Activated T-cell treated with anti-CD3 and anti-CD28 coated beads, Interleukin-2, amount 50 U/mL, for 24 hours (primary cell): Measurements from ENCODE around the gene RGS7.
"Not testable (repeated sequence)": the region's sequence is repeated elsewhere in the genome, so short reads cannot be mapped to it uniquely, and the experiment has no call there.

ENCODE experiments used
- DNase-seq: peaks from one replicate; pipeline ENCODE4 v3.0.0-alpha.2; 2020
- H3K27ac Mint-ChIP-seq: 2 replicates; pipeline ENCODE4 v1.8.0; 2020; ENCODE audit warnings: mild to moderate bottlenecking, mixed read lengths
- H3K27me3 Mint-ChIP-seq: 2 replicates; pipeline ENCODE4 v1.8.0; 2020; ENCODE audit warnings: mixed read lengths
- H3K36me3 Mint-ChIP-seq: 2 replicates; pipeline ENCODE4 v1.8.0; 2020; ENCODE audit warnings: low read depth, mixed read lengths
- H3K4me1 Mint-ChIP-seq: 2 replicates; pipeline ENCODE4 v1.8.0; 2020; ENCODE audit warnings: low read depth, mixed read lengths
- H3K4me3 Mint-ChIP-seq: 2 replicates; pipeline ENCODE4 v1.8.0; 2020; ENCODE audit warnings: mild to moderate bottlenecking, moderate library complexity, mixed read lengths
- H3K9me3 Mint-ChIP-seq: 2 replicates; pipeline ENCODE4 v1.8.0; 2020; ENCODE audit warnings: mixed read lengths

RGS7 gene

DNA sequence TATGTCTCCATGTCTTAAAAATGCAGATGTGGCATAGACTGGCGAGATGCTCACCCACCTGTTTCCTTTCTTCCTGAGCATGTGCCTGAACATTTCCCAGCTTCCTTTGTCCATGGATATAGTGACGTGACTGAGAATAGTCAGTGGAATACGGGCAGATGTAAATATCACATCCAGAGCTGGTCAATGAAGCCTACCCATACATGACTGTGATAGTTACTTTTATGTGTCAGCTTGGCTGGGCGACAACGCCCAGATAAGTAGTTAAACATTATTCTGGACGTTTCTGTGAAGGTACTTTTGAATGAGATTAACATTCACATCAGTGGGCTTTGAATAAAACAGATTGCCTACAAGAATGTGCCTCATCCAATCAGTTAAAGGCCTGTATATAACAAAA is 135.7 kb downstream of the RGS7 start:
- Mint-ChIP-seq H3K9me3 (peaks cover 17% of the 10 kb centered on the region), H3K4me1 (no peaks in the 10 kb centered on the region), H3K27me3 (no peaks in the 10 kb centered on the region), H3K36me3 (no peaks in the 10 kb centered on the region), H3K4me3 (no peak overlapping the region), H3K27ac (no peak overlapping the region)
- DNase-seq = no peak

DNA sequence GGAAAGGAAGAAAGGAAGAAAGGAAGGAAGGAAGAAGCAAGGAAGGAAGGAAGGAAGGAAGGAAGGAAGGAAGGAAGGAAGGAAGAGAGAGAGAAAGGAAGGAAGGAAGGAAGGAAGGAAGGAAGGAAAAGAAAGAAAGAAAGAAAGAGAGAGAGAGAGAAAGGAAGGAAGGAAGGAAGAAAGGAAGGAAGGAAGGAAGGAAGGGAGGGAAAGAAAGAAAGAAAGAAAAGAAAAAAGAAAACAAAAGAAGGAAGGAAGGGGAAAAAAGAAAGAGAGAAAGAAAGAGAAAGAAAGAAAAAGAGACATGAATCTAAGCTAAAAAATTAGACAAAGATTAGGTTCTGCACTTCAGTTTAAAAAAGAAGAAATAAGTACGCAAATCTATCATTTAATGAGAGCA is 136.1 kb downstream of the RGS7 start:
- not testable (repeated sequence) for H3K36me3 Mint-ChIP-seq, H3K4me3 Mint-ChIP-seq, DNase-seq, H3K27ac Mint-ChIP-seq, H3K27me3 Mint-ChIP-seq, H3K4me1 Mint-ChIP-seq
- H3K9me3 Mint-ChIP-seq = peaks cover 15% of the 10 kb centered on the region

DNA sequence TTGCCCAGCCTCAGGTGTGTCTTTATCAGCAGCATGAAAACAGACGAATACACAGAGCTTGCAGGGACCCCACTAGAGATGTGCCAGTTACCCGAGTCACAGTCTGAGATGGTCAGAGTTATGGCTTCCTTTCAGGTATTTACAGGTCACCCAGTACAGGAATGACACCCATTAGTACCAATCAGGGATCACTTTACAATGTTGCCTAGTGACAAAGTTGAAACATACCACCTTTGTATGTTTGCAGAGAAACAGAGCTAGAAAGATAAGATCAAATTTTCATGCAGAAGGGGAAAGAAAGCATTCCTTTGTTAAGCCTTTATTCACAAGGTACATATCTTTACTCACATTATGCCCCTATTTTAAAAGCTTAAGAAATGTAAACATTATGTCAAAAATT is 137.6 kb downstream of the RGS7 start:
- DNase-seq = no peak
- Mint-ChIP-seq H3K9me3 (peaks cover 13% of the 10 kb centered on the region), H3K27me3 (no peaks in the 10 kb centered on the region), H3K36me3 (no peaks in the 10 kb centered on the region), H3K4me1 (no peaks in the 10 kb centered on the region), H3K4me3 (no peak overlapping the region), H3K27ac (no peak overlapping the region)

DNA sequence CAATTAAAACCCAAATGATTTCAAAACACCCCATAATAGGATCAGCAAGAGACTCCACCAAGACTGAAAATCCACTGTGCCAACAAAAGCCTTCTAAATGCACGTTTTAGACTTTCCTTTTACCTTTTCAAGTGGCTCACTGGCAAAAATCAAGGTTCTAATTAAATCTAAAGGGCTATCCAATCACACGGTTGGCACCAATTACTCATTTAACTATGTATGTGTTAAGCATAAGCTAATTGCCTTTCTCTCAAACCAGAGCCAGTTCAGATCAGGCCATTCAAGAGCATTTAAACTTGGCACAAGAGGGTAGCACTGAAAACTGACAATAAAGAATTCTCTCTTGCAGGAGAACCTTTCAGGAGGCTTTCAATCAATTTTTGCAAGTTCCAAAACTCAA is 139.5 kb downstream of the RGS7 start:
- Mint-ChIP-seq H3K36me3 (no peaks in the 10 kb centered on the region), H3K27ac (no peak overlapping the region), H3K27me3 (no peaks in the 10 kb centered on the region), H3K4me1 (no peaks in the 10 kb centered on the region), H3K4me3 (no peak overlapping the region), H3K9me3 (peaks cover 8% of the 10 kb centered on the region)
- no peak for DNase-seq

DNA sequence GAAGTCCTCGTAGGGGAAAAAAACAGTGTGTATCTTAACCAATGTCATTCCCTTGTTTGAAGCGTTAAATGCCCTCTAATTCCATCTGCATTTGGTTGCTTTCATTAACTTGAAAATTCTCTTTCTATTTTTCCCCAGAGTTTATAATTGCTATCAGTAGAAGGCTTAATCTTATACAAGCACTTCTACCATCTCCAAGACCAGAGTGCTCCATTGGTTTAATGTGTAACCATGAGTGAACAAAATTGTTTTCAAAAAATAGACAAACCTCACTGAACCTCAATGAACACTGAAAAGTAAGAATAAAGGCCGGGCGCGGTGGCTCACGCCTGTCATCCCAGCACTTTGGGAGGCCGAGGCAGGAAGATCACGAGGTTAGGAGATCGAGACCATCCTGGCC is 141.3 kb downstream of the RGS7 start:
- Mint-ChIP-seq H3K9me3 (peaks cover 8% of the 10 kb centered on the region), H3K27ac (no peak overlapping the region), H3K4me1 (no peaks in the 10 kb centered on the region), H3K36me3 (no peaks in the 10 kb centered on the region), H3K4me3 (no peak overlapping the region), H3K27me3 (no peaks in the 10 kb centered on the region)
- no peak for DNase-seq

DNA sequence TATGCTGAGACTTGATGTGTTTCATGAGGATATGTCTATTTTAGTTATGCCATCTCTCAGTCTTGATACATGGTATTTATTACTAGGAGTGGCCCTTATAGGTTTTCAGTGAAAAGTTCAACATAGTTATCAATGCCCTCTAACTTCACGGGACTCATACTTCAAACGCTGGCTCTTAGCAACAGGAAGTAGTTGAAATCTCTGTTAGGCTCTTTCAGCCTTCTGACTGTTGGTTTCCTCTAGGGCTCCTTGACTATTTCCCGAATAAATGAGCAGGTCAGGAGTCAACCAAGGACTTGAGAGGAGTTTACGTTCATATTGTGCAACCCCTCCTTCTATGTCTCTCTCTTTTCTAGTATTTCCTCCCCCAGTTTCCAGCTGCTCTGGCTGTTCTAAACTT is 141.8 kb downstream of the RGS7 start:
- no peak overlapping the region for H3K27ac Mint-ChIP-seq
- H3K4me3 Mint-ChIP-seq = no peak overlapping the region
- H3K36me3 Mint-ChIP-seq = no peaks in the 10 kb centered on the region
- H3K9me3 Mint-ChIP-seq = peaks cover 8% of the 10 kb centered on the region
- H3K4me1 Mint-ChIP-seq = no peaks in the 10 kb centered on the region
- no peak for DNase-seq
- no peaks in the 10 kb centered on the region for H3K27me3 Mint-ChIP-seq

DNA sequence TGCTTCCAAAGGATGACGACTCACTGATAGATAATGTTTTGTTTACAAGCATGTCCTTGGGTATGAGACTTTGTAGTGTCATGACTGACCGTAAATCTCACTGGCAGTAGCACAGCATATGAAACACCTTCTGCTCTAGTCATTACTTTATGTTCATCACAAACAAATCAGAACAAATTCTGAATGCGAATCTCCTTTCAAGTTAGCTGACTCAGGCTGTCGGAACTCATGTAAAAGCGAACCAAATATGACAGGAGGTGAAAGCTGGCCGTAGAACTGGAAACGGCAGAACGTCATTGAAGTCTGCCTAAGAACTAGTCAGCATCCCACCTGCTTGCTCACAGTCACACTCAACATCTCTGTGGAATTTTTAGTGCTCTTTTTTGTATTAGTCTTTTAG is 143.9 kb downstream of the RGS7 start:
- no peak for DNase-seq
- Mint-ChIP-seq H3K9me3 (peaks cover 5% of the 10 kb centered on the region), H3K4me1 (no peaks in the 10 kb centered on the region), H3K4me3 (no peak overlapping the region), H3K27ac (no peak overlapping the region), H3K27me3 (no peaks in the 10 kb centered on the region), H3K36me3 (no peaks in the 10 kb centered on the region)

DNA sequence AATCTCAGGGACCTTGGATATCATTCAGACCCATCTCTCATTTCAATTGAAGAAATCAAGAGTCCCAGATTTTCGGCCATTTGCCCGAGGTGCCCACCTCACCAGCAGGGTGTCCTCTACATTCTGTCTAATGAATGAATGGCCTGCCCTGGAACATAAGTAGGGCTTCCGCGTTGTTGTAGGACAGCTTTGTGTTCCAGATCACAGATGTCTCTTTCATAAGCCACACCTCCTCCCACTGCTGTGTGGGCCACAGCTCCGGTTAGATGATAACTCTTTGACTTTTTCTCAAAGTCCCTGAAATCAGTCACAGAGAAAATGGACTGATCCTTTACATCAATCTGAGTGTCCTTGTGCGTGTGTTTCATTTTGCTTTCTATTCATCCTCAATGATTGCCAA is 144.4 kb downstream of the RGS7 start:
- Mint-ChIP-seq H3K4me1 (no peaks in the 10 kb centered on the region), H3K27ac (no peak overlapping the region), H3K4me3 (no peak overlapping the region), H3K36me3 (no peaks in the 10 kb centered on the region), H3K27me3 (no peaks in the 10 kb centered on the region), H3K9me3 (peaks cover 5% of the 10 kb centered on the region)
- DNase-seq = no peak

DNA sequence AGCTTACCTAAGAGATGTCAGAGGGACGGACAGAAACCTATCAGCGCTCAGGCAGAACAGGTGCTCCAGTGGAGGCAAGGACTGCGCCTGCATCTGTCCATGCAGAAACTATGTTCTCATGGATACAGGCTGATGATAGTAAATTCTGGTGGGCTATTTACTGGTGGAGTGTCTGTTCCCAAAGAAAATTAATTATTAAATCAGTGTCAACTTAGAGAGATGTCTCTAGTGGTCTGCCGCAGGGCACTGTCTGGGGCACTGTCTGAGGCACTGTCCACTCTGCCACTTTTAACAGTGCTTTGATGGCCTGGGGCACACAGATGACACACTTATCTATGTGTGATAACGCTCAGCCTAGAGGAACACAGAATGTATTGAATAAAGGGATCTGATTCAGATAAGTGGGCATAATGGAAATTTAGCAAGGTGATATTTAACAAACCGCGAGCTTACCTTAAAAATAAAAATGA is 148.1 kb downstream of the RGS7 start:
- H3K36me3 Mint-ChIP-seq = no peaks in the 10 kb centered on the region
- H3K27me3 Mint-ChIP-seq = no peaks in the 10 kb centered on the region
- peaks cover 4% of the 10 kb centered on the region for H3K9me3 Mint-ChIP-seq
- H3K4me3 Mint-ChIP-seq = no peak overlapping the region
- H3K4me1 Mint-ChIP-seq = no peaks in the 10 kb centered on the region
- no peak overlapping the region for H3K27ac Mint-ChIP-seq
- no peak for DNase-seq

DNA sequence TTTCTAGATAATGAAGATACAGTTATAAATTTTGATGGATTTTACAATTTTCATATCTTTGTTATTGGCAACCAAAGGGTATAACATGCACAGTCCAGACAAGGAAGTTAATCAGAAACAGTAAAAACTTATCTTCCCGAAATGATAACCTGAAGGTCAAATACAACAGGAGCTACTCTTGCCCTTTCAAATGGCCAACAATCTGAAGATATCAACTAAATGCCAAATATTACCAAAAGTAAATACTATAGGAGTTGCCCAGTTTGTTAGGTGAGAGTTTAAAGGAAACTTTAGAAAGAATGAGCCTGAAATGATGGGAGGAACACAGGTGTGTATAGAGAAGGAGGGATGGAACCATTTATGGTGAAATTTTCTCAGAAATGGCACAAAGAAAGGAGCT is 153.2 kb downstream of the RGS7 start:
- DNase-seq = no peak
- Mint-ChIP-seq H3K9me3 (peaks cover 4% of the 10 kb centered on the region), H3K4me1 (no peaks in the 10 kb centered on the region), H3K27me3 (no peaks in the 10 kb centered on the region), H3K27ac (no peak overlapping the region), H3K4me3 (no peak overlapping the region), H3K36me3 (no peaks in the 10 kb centered on the region)

DNA sequence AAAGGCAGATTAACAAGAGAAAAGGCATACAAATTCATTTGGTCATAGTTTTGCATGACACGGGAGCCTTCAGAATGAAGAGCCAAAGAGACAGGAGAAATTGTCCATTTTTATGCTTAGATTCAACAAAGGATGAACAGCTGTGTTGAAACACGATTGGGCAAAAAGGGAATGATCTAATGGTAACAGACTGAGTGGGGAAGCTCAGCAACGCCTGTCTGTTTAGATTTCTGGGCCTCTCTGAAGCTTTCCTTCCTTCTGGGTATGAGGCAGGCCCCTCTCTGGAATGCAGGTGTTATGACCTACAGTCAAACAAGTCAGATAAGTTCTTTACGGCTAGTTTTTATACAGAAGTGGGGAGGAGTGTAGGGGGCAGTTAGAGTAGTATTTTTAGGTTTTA is 154.6 kb downstream of the RGS7 start:
- H3K27ac Mint-ChIP-seq = no peak overlapping the region
- peaks cover 4% of the 10 kb centered on the region for H3K9me3 Mint-ChIP-seq
- no peaks in the 10 kb centered on the region for H3K4me1 Mint-ChIP-seq
- no peaks in the 10 kb centered on the region for H3K36me3 Mint-ChIP-seq
- DNase-seq = no peak
- H3K4me3 Mint-ChIP-seq = no peak overlapping the region
- no peaks in the 10 kb centered on the region for H3K27me3 Mint-ChIP-seq

DNA sequence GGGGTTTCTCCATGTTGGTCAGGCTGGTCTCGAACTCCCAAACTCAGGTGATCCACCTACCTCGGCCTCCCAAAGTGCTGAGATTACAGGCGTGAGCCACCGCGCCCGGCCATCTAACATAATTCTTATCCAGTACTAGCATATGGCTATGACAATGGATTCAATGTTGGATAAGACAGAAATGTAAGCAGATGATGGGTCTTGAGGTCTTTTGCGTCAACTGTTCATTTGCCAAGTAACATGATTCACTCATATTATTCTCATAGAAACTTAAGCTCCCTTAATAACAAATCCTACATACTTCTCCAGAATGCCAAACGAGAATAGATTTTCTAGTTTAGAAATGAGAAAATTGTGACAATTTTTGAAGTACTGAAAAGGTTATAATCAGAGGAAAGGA is 170.3 kb downstream of the RGS7 start:
- Mint-ChIP-seq H3K4me3 (no peak overlapping the region), H3K27me3 (no peaks in the 10 kb centered on the region), H3K4me1 (no peaks in the 10 kb centered on the region), H3K9me3 (peaks cover 6% of the 10 kb centered on the region), H3K27ac (no peak overlapping the region), H3K36me3 (no peaks in the 10 kb centered on the region)
- DNase-seq = no peak

DNA sequence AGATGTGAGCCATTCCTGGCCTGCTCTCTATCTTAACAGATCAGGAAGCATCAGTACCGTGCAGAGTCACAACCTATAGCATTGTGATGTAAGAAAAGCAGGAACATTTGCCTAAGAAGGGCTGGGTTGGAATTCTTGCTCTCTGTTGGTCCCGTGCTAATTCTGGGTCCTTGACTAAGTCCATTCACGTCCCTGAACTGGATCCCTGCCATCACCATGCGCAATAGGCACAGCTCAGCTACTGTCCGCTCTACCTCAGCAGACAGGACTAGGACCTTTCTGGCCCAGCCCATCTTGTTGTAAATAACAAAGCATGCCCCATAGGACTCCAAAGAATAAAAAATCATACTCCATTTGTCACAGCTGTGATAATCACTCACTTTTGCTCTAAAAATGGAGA is 175.0 kb downstream of the RGS7 start:
- no peak overlapping the region for H3K4me3 Mint-ChIP-seq
- no peak for DNase-seq
- peaks cover 11% of the 10 kb centered on the region for H3K9me3 Mint-ChIP-seq
- no peaks in the 10 kb centered on the region for H3K36me3 Mint-ChIP-seq
- no peaks in the 10 kb centered on the region for H3K4me1 Mint-ChIP-seq
- H3K27ac Mint-ChIP-seq = no peak overlapping the region
- H3K27me3 Mint-ChIP-seq = no peaks in the 10 kb centered on the region

DNA sequence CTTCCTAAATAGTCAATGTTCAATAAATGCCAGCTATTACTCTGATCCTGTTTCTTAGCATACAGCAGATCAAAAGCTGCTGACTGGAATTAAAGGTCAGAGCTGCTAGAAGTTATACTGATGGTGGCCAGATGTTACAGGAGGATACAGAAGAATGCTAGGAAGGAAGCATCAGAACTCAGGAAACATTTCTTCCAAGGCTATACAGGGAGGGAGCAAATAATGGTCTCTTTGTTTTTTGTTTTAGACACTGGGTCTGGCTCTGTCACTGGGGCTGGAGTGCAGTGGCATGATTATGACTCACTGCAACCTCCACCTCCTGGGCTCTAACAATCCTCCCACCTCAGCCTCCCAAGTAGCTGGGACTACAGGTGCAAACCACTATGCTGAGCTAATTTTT is 175.5 kb downstream of the RGS7 start:
- Mint-ChIP-seq H3K4me3 (no peak overlapping the region), H3K36me3 (no peaks in the 10 kb centered on the region), H3K4me1 (no peaks in the 10 kb centered on the region), H3K27me3 (no peaks in the 10 kb centered on the region), H3K27ac (no peak overlapping the region), H3K9me3 (peaks cover 12% of the 10 kb centered on the region)
- DNase-seq = no peak

DNA sequence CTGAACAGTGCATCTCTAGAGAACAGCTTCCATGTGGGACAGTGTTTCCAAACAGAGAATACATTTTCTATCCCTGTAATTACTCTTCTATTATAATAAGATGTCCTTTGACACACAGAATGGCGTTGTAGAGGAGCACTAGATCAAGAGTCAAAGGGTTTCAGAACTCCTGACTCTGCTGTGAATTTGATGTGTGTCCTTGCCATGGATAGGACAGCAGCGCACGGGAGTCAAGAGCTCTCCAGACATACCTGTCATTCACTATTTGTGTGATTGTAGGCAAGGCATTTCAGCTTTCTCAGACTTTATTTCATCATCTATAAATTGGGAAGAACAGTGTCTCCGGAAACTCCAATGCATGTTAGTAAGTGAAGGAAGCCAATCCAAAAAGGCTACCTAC is 176.4 kb downstream of the RGS7 start:
- Mint-ChIP-seq H3K4me3 (no peak overlapping the region), H3K27me3 (no peaks in the 10 kb centered on the region), H3K9me3 (peaks cover 13% of the 10 kb centered on the region), H3K36me3 (no peaks in the 10 kb centered on the region), H3K27ac (no peak overlapping the region), H3K4me1 (no peaks in the 10 kb centered on the region)
- no peak for DNase-seq

DNA sequence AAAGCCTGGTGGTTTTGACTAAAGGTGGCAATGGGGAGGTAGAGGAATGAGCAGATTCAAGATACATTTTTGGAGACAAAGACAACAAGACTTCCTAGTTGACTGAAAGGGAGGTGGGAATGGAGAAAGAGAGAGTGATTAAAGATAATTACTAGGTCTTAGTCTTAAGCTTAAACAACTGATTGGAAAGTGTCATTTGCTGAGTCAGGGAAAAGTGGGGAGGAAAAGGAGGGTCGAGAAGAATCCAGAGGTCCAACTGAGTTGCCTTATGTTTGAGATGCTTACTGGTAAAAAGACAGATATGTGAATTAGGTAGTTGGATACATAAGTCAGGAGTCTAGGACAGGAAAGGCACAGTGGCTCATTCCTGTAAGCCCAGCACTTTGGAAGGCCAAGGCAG is 179.3 kb downstream of the RGS7 start:
- Mint-ChIP-seq H3K4me1 (no peaks in the 10 kb centered on the region), H3K4me3 (no peak overlapping the region), H3K27me3 (no peaks in the 10 kb centered on the region), H3K36me3 (no peaks in the 10 kb centered on the region), H3K27ac (no peak overlapping the region), H3K9me3 (peaks cover 14% of the 10 kb centered on the region)
- DNase-seq = no peak
